ENCODE results near the gene KCNJ15.

- TF ChIP-seq CTCF (IDR thresholded peaks at IDR 0.05; ENCODE audit: insufficient read depth, low read depth, low read length) (no peak), EZH2 (IDR thresholded peaks at IDR 0.05; ENCODE audit: insufficient read depth, low read length) (no peak)
Measured at GRCh38 chr21:38349977-38350376, 93.2 kb downstream of the KCNJ15 start.

All from astrocyte (in vitro differentiated cells and primary cell).